ENCODE measurements around the gene APC2.
"Not testable (repeated sequence)": the region's sequence is repeated elsewhere in the genome, so short reads cannot be mapped to it uniquely, and the experiment has no call there.

APC2 gene

GRCh38 chr19:1467215-1467489 is 17.2 kb downstream of the APC2 start:
- no peak for DNase-seq

GRCh38 chr19:1467490-1468273 is 17.8 kb downstream of the APC2 start:
- no peak for DNase-seq

- DNase-seq, result no peak
Observed at GRCh38 chr19:1468274-1468820, 18.4 kb downstream of the APC2 start.

GRCh38 chr19:1468821-1469254 is 18.9 kb downstream of the APC2 start:
- DNase-seq, result peak; percentile 36

- DNase-seq, result peak; percentile 23
Observed at GRCh38 chr19:1469255-1470054, 19.5 kb downstream of the APC2 start.

- no peak for DNase-seq
Observed at GRCh38 chr19:1470055-1470304, 20.1 kb downstream of the APC2 start.

- peak; percentile 63 for DNase-seq
Observed at GRCh38 chr19:1470305-1471009, 20.5 kb downstream of the APC2 start.

GRCh38 chr19:1471010-1471514 is 21.1 kb downstream of the APC2 start:
- no peak for DNase-seq

GRCh38 chr19:1471515-1472160 is 21.7 kb downstream of the APC2 start:
- no peak for DNase-seq

GRCh38 chr19:1472231-1473084 is 22.5 kb downstream of the APC2 start:
- DNase-seq, result no peak

- no peak for DNase-seq
Observed at GRCh38 chr19:1473085-1473851, 23.3 kb downstream of the APC2 start.

GRCh38 chr19:1474011-1474764 is 24.3 kb downstream of the APC2 start:
- no peak for DNase-seq

- no peak for DNase-seq
Observed at GRCh38 chr19:1474765-1475351, 24.9 kb downstream of the APC2 start.

- DNase-seq, result no peak
Observed at GRCh38 chr19:1475751-1476437, 26.0 kb downstream of the APC2 start.

- not testable (repeated sequence) for DNase-seq
Observed at GRCh38 chr19:1477056-1477455, 27.1 kb downstream of the APC2 start.

GRCh38 chr19:1478934-1479707 is 29.2 kb downstream of the APC2 start, which contains the start of gene C19orf25:
Gene C19orf25, minus strand, starts transcription at chr19:1479215. Its CDS starts 312 bp downstream, at chr19:1478903.
- DNase-seq, result peak; percentile 92

GRCh38 chr19:1481224-1481892 is 31.4 kb downstream of the APC2 start:
- DNase-seq, result no peak

- no peak for DNase-seq
Observed at GRCh38 chr19:1481893-1482360, 32.0 kb downstream of the APC2 start.
